HepG2 (cell line): ENCODE measurements around the gene IQCN. TPM values are rescaled to one million over a fixed set of nuclear protein-coding genes. Genes with fewer than 3 reads are reported as not detected.

Source experiments
- ATAC-seq: fragments of 200-7000 bp; cut with Tn5 transposase; 3 replicates; pipeline ENCODE4 v1.9.1; 2020; ENCODE audit warnings: mild to moderate bottlenecking, moderate library complexity
- BruUV-seq: library from RNA; stranded (reverse); fragments of 400-500 nt; replicated peaks from 2 replicates; lab custom pipeline; 2021; lab: Mats Ljungman, UMichigan
- CTCF ChIA-PET: fragments of 300-600 bp; formaldehyde crosslinking; extraction: SDS; loops from one replicate; lab custom pipeline; 2021; ENCODE audit warnings: low total read pairs, inconsistent platforms, low intra/inter-chr PET ratio; lab: Yijun Ruan, JAX
- POLR2A ChIA-PET: fragments of 350-600 bp; sonication (Branson Sonifier 250); formaldehyde crosslinking; loops from one replicate; lab custom pipeline; 2020; ENCODE audit warnings: antibody characterized with exemption, inconsistent platforms; lab: Yijun Ruan, JAX
- DNase-seq: peaks from one replicate; pipeline ENCODE4 v3.0.0-alpha.2; 2015; ENCODE audit warnings: low spot score
- FAIRE-seq: peaks from 3 replicates; lab custom pipeline; 2011; peaks lifted over from hg19 to GRCh38; lab: Jason Lieb, UNC
- H2AFZ ChIP-seq: one replicate; pipeline ENCODE4 v1.6.1; 2011; ENCODE audit warnings: low read length, inconsistent platforms
- H3K27ac ChIP-seq: fragments of 300-600 bp; 3 replicates; pipeline ENCODE4 v1.8.0; 2011; ENCODE audit warnings: mixed run types, mild to moderate bottlenecking, mixed read lengths, low read length, inconsistent platforms; ENCODE audit not compliant: insufficient read depth; ENCODE audit errors: extremely low read length
- H3K27me3 ChIP-seq, 2 experiments: fragments of 200-600 bp in 1 of 2; 2 replicates in 1 of 2; 3 replicates in 1 of 2; pipeline versions ENCODE4 v1.6.0 to v1.8.0; 2011; ENCODE audit warnings: low read length in 2 of 2, mild to moderate bottlenecking in 2 of 2, moderate library complexity in 2 of 2, inconsistent platforms in 1 of 2; ENCODE audit not compliant: insufficient read depth in 2 of 2, control insufficient read depth in 1 of 2
- H3K36me3 ChIP-seq, 2 experiments: fragments of 200-600 bp in 1 of 2; replicated peaks in 1 of 2; 2 replicates in 1 of 2; 3 replicates in 1 of 2; pipeline versions ENCODE4 v1.5.1 to v1.8.0; 2011; ENCODE audit warnings: low read length in 2 of 2, inconsistent platforms in 1 of 2; ENCODE audit not compliant: insufficient read depth in 2 of 2, control insufficient read depth in 1 of 2
- H3K4me1 ChIP-seq: 2 replicates; pipeline ENCODE4 v1.5.1; 2012; ENCODE audit warnings: low read length, inconsistent platforms; ENCODE audit not compliant: insufficient read depth
- H3K4me2 ChIP-seq: 2 replicates; pipeline ENCODE4 v1.6.0; 2011; ENCODE audit warnings: low read depth, low read length, inconsistent platforms
- H3K4me3 ChIP-seq, 3 experiments: fragments of 200-600 bp in 1 of 3; sonication (generic), shearing (Covaris generic) in 1 of 3; replicated peaks in 1 of 3; 2 replicates each; pipeline ENCODE4 v1.5.1; 2011 to 2016; ENCODE audit warnings: low read length in 3 of 3, inconsistent platforms in 2 of 3, low read depth in 2 of 3, mild to moderate bottlenecking in 2 of 3, control low read depth in 1 of 3, mixed read lengths in 1 of 3; ENCODE audit not compliant: insufficient read depth in 1 of 3
- H3K79me2 ChIP-seq: one replicate; pipeline ENCODE4 v1.6.1; 2011; ENCODE audit warnings: low read length, inconsistent platforms; ENCODE audit not compliant: insufficient read depth
- H3K9ac ChIP-seq: 2 replicates; pipeline ENCODE4 v1.6.0; 2011; ENCODE audit warnings: mild to moderate bottlenecking, low read depth, low read length, inconsistent platforms; ENCODE audit not compliant: insufficient read depth
- H3K9me3 ChIP-seq: 2 replicates; pipeline ENCODE4 v1.5.1; 2012; ENCODE audit warnings: mild to moderate bottlenecking, low read length
- H4K20me1 ChIP-seq: 2 replicates; pipeline ENCODE4 v1.6.0; 2011; ENCODE audit warnings: inconsistent platforms, mild to moderate bottlenecking, low read length, moderate library complexity; ENCODE audit not compliant: insufficient read depth
- ATRX ChIP-seq: sonication (generic); formaldehyde crosslinking; IDR thresholded peaks from 2 replicates; pipeline ENCODE4 v1.4.0; 2020; ENCODE audit warnings: missing genetic modification reagents, borderline replicate concordance
- MTF2 ChIP-seq: sonication (generic); formaldehyde crosslinking; IDR thresholded peaks from 2 replicates; pipeline ENCODE4 v1.5.0; 2020; ENCODE audit warnings: missing genetic modification reagents, borderline replicate concordance
- ZNF616 ChIP-seq: sonication (generic); formaldehyde crosslinking; IDR thresholded peaks from 2 replicates; pipeline ENCODE4 v1.5.0; 2020; ENCODE audit warnings: low read depth, mild to moderate bottlenecking, missing genetic modification reagents
- WGBS: methylation state at CpG from one replicate; pipeline ENCODE4 v1.1.6; 2017; ENCODE audit warnings: low lambda C conversion rate; 5-methylcytosine and 5-hydroxymethylcytosine counted together
- in situ Hi-C: cut with HindIII; loops from 2 replicates; pipeline ENCODE4 v1.10.0; 2017; ENCODE audit warnings: low pct_unique_long_range_greater_than_20kb; ENCODE audit not compliant: extremely low pct_ligation_motif_present
- intact Hi-C: fragments of 100-400 bp; cut with micrococcal nuclease; formaldehyde crosslinking; loops from one replicate; pipeline ENCODE4 v1.10.0; 2022; ENCODE audit not compliant: unreplicated experiment
- polyA plus RNA-seq, 8 experiments: library from polyadenylated mRNA; depleted of rRNA in 3 of 8; stranded (reverse) in 7 of 8; unstranded in 1 of 8; fragments of >200 nt; fragmentation: Illumina TruSeq in 4 of 8; extraction: Trizol in 4 of 8; gene quantifications; 2 replicates each; pipeline versions ENCODE4 v1.2.1 to v1.2.3, GENCODE V29; 2011 to 2016; ENCODE audit warnings: low read depth in 4 of 8, missing spikeins in 1 of 8, mixed read lengths in 1 of 8; ENCODE audit not compliant: insufficient read depth in 1 of 8
- total RNA-seq, 5 experiments: library from RNA; depleted of rRNA; stranded (reverse); fragments of >200 nt; fragmentation: Illumina TruSeq; extraction: Trizol; gene quantifications; 2 replicates each; pipeline ENCODE4 v1.2.3, GENCODE V29; 2016; ENCODE audit warnings: low read depth in 1 of 5
- TF ChIP-seq, protein P1 (sequence below): fragments of 450-650 bp; IDR thresholded peaks from 2 replicates; pipeline ENCODE4 v1.6.1; 2017; ENCODE audit warnings: mild to moderate bottlenecking
- TF ChIP-seq, protein P2 (sequence below): sonication (generic); formaldehyde crosslinking; IDR thresholded peaks from 2 replicates; pipeline ENCODE4 v1.4.0; 2020; ENCODE audit warnings: missing genetic modification reagents
- TF ChIP-seq, protein P3 (sequence below): IDR thresholded peaks from 2 replicates; pipeline ENCODE4 v1.6.1; 2016; ENCODE audit warnings: mild to moderate bottlenecking

IQCN gene
- total and polyA plus RNA-seq, 2 of the 13 experiments (the other 11 are each of a cell fraction or from before 2014, with no cell fraction given) = 0.04 to 0.18 TPM

DNA sequence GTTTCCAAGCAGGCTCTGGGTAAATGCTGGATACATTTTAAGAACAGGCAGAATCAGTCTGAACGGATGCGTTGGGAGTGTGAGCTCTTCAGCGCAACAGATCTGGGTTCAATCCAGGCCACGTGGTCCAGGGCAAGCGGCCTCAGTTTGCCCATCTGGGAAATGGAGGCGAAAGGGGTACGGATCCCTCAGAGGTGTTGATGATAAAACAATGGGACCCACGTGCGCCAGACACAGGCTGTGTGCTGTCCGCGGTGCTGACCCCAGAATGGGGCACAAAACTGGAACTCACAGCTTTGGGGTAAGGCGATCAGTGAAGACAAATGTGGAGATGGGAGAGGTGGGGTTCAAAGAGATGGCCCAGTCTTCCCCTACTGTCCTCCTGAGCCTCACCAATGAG is 34.9 kb downstream of the IQCN start (continued):
- TF ChIP-seq, protein P1, sequence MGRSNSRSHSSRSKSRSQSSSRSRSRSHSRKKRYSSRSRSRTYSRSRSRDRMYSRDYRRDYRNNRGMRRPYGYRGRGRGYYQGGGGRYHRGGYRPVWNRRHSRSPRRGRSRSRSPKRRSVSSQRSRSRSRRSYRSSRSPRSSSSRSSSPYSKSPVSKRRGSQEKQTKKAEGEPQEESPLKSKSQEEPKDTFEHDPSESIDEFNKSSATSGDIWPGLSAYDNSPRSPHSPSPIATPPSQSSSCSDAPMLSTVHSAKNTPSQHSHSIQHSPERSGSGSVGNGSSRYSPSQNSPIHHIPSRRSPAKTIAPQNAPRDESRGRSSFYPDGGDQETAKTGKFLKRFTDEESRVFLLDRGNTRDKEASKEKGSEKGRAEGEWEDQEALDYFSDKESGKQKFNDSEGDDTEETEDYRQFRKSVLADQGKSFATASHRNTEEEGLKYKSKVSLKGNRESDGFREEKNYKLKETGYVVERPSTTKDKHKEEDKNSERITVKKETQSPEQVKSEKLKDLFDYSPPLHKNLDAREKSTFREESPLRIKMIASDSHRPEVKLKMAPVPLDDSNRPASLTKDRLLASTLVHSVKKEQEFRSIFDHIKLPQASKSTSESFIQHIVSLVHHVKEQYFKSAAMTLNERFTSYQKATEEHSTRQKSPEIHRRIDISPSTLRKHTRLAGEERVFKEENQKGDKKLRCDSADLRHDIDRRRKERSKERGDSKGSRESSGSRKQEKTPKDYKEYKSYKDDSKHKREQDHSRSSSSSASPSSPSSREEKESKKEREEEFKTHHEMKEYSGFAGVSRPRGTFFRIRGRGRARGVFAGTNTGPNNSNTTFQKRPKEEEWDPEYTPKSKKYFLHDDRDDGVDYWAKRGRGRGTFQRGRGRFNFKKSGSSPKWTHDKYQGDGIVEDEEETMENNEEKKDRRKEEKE = no peak
- TF ChIP-seq, protein P2, sequence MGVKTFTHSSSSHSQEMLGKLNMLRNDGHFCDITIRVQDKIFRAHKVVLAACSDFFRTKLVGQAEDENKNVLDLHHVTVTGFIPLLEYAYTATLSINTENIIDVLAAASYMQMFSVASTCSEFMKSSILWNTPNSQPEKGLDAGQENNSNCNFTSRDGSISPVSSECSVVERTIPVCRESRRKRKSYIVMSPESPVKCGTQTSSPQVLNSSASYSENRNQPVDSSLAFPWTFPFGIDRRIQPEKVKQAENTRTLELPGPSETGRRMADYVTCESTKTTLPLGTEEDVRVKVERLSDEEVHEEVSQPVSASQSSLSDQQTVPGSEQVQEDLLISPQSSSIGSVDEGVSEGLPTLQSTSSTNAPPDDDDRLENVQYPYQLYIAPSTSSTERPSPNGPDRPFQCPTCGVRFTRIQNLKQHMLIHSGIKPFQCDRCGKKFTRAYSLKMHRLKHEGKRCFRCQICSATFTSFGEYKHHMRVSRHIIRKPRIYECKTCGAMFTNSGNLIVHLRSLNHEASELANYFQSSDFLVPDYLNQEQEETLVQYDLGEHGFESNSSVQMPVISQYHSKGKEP (CRISPR knock-in tag) = no peak

DNA sequence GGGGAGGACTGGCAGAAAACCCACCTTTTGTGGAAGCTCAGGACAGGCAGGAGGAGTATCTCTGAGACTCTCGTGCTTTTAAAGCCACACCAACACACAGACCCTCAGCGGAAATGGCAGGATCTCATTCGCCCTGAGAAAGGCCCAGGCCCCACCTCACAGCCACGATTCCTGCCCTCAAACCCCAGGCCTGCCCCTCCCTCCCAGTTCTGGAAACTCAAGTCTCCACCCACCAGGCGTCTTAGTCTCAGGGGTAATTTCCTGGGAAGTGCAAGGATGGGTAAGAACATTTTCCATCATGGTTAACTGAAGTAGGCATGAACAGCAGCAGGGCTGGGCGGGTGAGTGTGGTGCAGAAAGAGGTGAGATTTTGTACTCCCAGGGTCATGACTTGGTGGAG is 40.1 kb downstream of the IQCN start:
- Histone ChIP-seq H4K20me1 (no peaks in the 10 kb centered on the region; the same call in 1 of the 2 replicates), H3K9me3 (no peaks in the 10 kb centered on the region), H3K4me3 (no peak overlapping the region), H3K9ac (no peak overlapping the region), H3K4me1 (peaks cover 20% of the 10 kb centered on the region), H2AFZ (no peak overlapping the region), H3K79me2 (no peaks in the 10 kb centered on the region), H3K4me2 (no peak overlapping the region), H3K27me3 (peaks cover 0 to 4% of the 10 kb centered on the region in 2 experiments; a peak in 2 of 5 replicates), H3K27ac (no peak overlapping the region), H3K36me3 (no peaks in the 10 kb centered on the region)
- POLR2A ChIA-PET = no interaction called here
- CTCF ChIA-PET = no interaction called here
- 9% methylated on average over 4 of the region's 6 CpGs for WGBS
- TF ChIP-seq ZNF616 (no peak), ATRX (no peak), MTF2 (CRISPR knock-in tag) (no peak)
- TF ChIP-seq, protein P3, sequence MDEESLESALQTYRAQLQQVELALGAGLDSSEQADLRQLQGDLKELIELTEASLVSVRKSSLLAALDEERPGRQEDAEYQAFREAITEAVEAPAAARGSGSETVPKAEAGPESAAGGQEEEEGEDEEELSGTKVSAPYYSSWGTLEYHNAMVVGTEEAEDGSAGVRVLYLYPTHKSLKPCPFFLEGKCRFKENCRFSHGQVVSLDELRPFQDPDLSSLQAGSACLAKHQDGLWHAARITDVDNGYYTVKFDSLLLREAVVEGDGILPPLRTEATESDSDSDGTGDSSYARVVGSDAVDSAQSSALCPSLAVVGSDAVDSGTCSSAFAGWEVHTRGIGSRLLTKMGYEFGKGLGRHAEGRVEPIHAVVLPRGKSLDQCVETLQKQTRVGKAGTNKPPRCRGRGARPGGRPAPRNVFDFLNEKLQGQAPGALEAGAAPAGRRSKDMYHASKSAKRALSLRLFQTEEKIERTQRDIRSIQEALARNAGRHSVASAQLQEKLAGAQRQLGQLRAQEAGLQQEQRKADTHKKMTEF = no peak
- FAIRE-seq (no peak), DNase-seq (no peak), ATAC-seq (no peak)
- no TSS peak for BruUV-seq
- intact Hi-C loops = no loop called here
- in situ Hi-C loops = no loop called here
